Measurements from ENCODE around the gene AP1M1. TPM values are rescaled to one million over a fixed set of nuclear protein-coding genes. Genes with fewer than 3 reads are reported as not detected.

The AP1M1 gene
- total RNA-seq, 1 donor from 2014 or later = 162 TPM

GRCh38 chr19:16226878-16227836 lies 29.4 kb downstream of the AP1M1 start:
- Histone ChIP-seq H3K4me3 (no peak overlapping the region), H3K27me3 (no peaks in the 10 kb centered on the region), H3K27ac (no peak overlapping the region), H3K9me3 (peaks cover 0 to 3% of the 10 kb centered on the region in 2 donors), H3K36me3 (peaks cover 90 to 97% of the 10 kb centered on the region in 2 donors), H3K4me1 (no peaks in the 10 kb centered on the region)
- intact Hi-C loops (cut with DNase I) = no loop called here
- DNase-seq (ENCODE audit: low spot score in 2 of 2) = no peak
- TF ChIP-seq, protein P1, sequence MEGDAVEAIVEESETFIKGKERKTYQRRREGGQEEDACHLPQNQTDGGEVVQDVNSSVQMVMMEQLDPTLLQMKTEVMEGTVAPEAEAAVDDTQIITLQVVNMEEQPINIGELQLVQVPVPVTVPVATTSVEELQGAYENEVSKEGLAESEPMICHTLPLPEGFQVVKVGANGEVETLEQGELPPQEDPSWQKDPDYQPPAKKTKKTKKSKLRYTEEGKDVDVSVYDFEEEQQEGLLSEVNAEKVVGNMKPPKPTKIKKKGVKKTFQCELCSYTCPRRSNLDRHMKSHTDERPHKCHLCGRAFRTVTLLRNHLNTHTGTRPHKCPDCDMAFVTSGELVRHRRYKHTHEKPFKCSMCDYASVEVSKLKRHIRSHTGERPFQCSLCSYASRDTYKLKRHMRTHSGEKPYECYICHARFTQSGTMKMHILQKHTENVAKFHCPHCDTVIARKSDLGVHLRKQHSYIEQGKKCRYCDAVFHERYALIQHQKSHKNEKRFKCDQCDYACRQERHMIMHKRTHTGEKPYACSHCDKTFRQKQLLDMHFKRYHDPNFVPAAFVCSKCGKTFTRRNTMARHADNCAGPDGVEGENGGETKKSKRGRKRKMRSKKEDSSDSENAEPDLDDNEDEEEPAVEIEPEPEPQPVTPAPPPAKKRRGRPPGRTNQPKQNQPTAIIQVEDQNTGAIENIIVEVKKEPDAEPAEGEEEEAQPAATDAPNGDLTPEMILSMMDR (IDR thresholded peaks at IDR 0.05) = no peak

GRCh38 chr19:16227837-16228636 lies 30.3 kb downstream of the AP1M1 start:
- no peak for DNase-seq (ENCODE audit: low spot score in 2 of 2)
- Histone ChIP-seq H3K27me3 (no peaks in the 10 kb centered on the region), H3K4me1 (no peaks in the 10 kb centered on the region), H3K36me3 (peaks cover 90 to 97% of the 10 kb centered on the region in 2 donors), H3K4me3 (no peak overlapping the region), H3K9me3 (no peaks in the 10 kb centered on the region), H3K27ac (no peak overlapping the region)
- intact Hi-C loops (cut with DNase I) = no loop called here
- TF ChIP-seq, protein P1 (IDR thresholded peaks at IDR 0.05) = no peak

DNA sequence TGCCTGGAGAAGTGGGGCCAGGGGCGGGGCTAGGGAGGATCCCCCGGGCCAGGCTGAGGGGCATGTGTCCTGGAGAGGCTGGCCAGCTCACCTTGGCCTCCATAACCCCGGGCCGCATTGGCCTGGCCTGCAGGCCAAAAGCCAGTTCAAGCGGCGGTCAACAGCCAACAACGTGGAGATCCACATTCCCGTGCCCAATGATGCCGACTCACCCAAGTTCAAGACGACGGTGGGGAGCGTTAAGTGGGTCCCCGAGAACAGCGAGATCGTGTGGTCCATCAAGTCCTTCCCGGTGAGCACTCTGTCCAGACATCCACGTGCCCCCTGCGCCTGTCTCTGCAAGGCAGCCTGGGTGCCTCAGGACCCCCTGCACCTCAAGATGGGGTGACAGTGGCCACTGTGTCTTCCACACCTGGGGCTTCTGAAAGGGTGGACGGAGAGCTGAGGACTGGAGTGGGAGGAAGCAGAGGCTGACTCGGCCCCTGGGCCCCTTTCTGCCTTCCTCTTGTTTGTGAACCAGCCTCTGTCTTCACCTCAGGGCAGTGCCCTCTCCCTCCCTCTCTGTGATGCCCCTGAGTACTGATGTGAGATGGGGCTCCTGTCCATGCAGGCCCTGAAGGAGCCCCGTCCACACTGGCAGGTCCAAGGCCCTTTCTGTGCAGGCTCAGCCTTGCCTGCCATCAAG lies 31.1 kb downstream of the AP1M1 start:
- intact Hi-C loops (cut with DNase I) = no loop called here
- TF ChIP-seq, protein P1 (IDR thresholded peaks at IDR 0.05) = no peak
- Histone ChIP-seq H3K4me3 (no peak overlapping the region), H3K27me3 (no peaks in the 10 kb centered on the region), H3K36me3 (peaks cover 90 to 97% of the 10 kb centered on the region in 2 donors), H3K9me3 (no peaks in the 10 kb centered on the region), H3K4me1 (no peaks in the 10 kb centered on the region), H3K27ac (no peak overlapping the region)
- DNase-seq (ENCODE audit: low spot score in 2 of 2) = no peak

DNA sequence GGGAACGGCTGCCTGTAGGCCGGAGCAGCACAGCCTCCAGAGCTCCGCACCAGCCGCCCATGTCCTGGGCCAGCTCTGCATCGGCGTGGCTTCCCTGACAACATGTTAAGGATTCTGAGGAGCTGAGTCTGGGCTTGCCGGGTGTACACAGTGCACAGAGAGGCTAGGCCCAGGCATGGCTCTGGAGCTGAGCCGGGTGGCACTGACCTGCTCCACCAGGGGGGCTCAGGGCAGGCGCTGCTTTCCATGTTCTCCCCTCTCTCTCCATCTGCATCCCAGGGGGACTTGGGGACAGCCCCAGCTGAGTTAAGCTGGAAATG lies 31.6 kb downstream of the AP1M1 start:
- no peak for DNase-seq (ENCODE audit: low spot score in 2 of 2)
- H3K4me1 ChIP-seq = no peaks in the 10 kb centered on the region
- intact Hi-C loops (cut with DNase I) = no loop called here
- H3K4me3 ChIP-seq = no peak overlapping the region
- H3K36me3 ChIP-seq = peaks cover 91 to 97% of the 10 kb centered on the region in 2 donors
- H3K9me3 ChIP-seq = no peaks in the 10 kb centered on the region
- no peaks in the 10 kb centered on the region for H3K27me3 ChIP-seq
- H3K27ac ChIP-seq = no peak overlapping the region
- TF ChIP-seq, protein P1 (IDR thresholded peaks at IDR 0.05) = no peak

- no peak for DNase-seq (ENCODE audit: low spot score in 2 of 2)
- no peak overlapping the region for H3K27ac ChIP-seq
- TF ChIP-seq, protein P1 (IDR thresholded peaks at IDR 0.05) = no peak
These were observed 34.4 kb downstream of the AP1M1 start for GRCh38 chr19:16232127-16232526.

More at GRCh38 chr19:16232127-16232526, 34.4 kb downstream of the AP1M1 start:
- Histone ChIP-seq H3K4me3 (no peak overlapping the region), H3K4me1 (no peaks in the 10 kb centered on the region), H3K27me3 (no peaks in the 10 kb centered on the region), H3K36me3 (peaks cover 84 to 93% of the 10 kb centered on the region in 2 donors), H3K9me3 (no peaks in the 10 kb centered on the region)
- intact Hi-C loops (cut with DNase I) = no loop called here
